Hepatocyte (in vitro differentiated cells): ENCODE measurements around the gene NUMB. TPM values are rescaled to one million over a fixed set of nuclear protein-coding genes. Genes with fewer than 3 reads are reported as not detected.

Experiments used
- DNase-seq: peaks from one replicate; pipeline ENCODE4 v3.0.0-alpha.2; 2016; ENCODE audit warnings: low spot score
- H2AFZ ChIP-seq: fragments of 200-600 bp; sonication (generic); 2 replicates; pipeline ENCODE4 v1.6.0; 2016; ENCODE audit warnings: antibody characterized with exemption, mild to moderate bottlenecking
- H3K27ac ChIP-seq: fragments of 200-600 bp; sonication (generic); 2 replicates; pipeline ENCODE4 v1.5.1; 2016; ENCODE audit warnings: mild to moderate bottlenecking
- H3K27me3 ChIP-seq: fragments of 200-600 bp; sonication (generic); 2 replicates; pipeline ENCODE4 v1.6.1; 2016
- H3K36me3 ChIP-seq: fragments of 200-600 bp; sonication (generic); replicated peaks from 2 replicates; pipeline ENCODE4 v1.5.1; 2016; ENCODE audit warnings: low read depth; ENCODE audit not compliant: insufficient read depth
- H3K4me1 ChIP-seq: fragments of 200-600 bp; sonication (generic); 2 replicates; pipeline ENCODE4 v1.5.1; 2016; ENCODE audit warnings: mild to moderate bottlenecking, moderate library complexity; ENCODE audit not compliant: insufficient read depth
- H3K4me2 ChIP-seq: fragments of 200-600 bp; sonication (generic); 2 replicates; pipeline ENCODE4 v1.6.0; 2016
- H3K4me3 ChIP-seq: fragments of 200-600 bp; sonication (generic); 2 replicates; pipeline ENCODE4 v1.5.1; 2016; ENCODE audit warnings: mild to moderate bottlenecking
- H3K79me2 ChIP-seq: fragments of 200-600 bp; sonication (generic); 2 replicates; pipeline ENCODE4 v1.6.0; 2017; ENCODE audit warnings: mild to moderate bottlenecking
- H3K9me2 ChIP-seq: fragments of 200-600 bp; sonication (generic); replicated peaks from 2 replicates; pipeline ENCODE4 v1.6.0; 2017; ENCODE audit warnings: mild to moderate bottlenecking; ENCODE audit not compliant: insufficient read depth
- H3K9me3 ChIP-seq: fragments of 200-600 bp; sonication (generic); 2 replicates; pipeline ENCODE4 v1.5.1; 2016; ENCODE audit warnings: low read depth, mild to moderate bottlenecking
- H4K20me1 ChIP-seq: fragments of 200-600 bp; sonication (generic); 2 replicates; pipeline ENCODE4 v1.6.0; 2016; ENCODE audit warnings: mild to moderate bottlenecking; ENCODE audit not compliant: insufficient read depth, poor library complexity, severe bottlenecking
- EZH2 ChIP-seq: fragments of 200-600 bp; sonication (generic); IDR thresholded peaks from 2 replicates; pipeline ENCODE4 v1.6.1; 2016; ENCODE audit warnings: antibody characterized with exemption, mild to moderate bottlenecking, borderline replicate concordance
- EZH2phosphoT487 ChIP-seq: fragments of 200-600 bp; sonication (generic); IDR thresholded peaks from one replicate; pipeline ENCODE4 v1.6.1; 2018; ENCODE audit warnings: antibody characterized with exemption, mild to moderate bottlenecking, low read depth, moderate library complexity; ENCODE audit not compliant: unreplicated experiment, severe bottlenecking
- WGBS: methylation state at CpG from one replicate; pipeline ENCODE4 v1.1.6; 2016; ENCODE audit warnings: low lambda C conversion rate; ENCODE audit errors: missing lambda C conversion rate; 5-methylcytosine and 5-hydroxymethylcytosine counted together
- polyA plus RNA-seq: library from polyadenylated mRNA; unstranded; fragments of >200 nt; fragmentation: Nextera tagmentation; extraction: Ambion mirVana; gene quantifications from 2 replicates; pipeline ENCODE4 v1.2.1, GENCODE V29; 2016
- total RNA-seq: library from RNA; depleted of rRNA; stranded (reverse); fragments of >200 nt; gene quantifications from 2 replicates; pipeline ENCODE4 v1.2.3, GENCODE V29; 2014
- TF ChIP-seq, protein P1 (sequence below): fragments of 200-600 bp; sonication (generic); IDR thresholded peaks from 2 replicates; pipeline ENCODE4 v1.5.1; 2016; ENCODE audit warnings: antibody characterized with exemption, mild to moderate bottlenecking; ENCODE audit not compliant: poor library complexity

The NUMB gene
- total and polyA plus RNA-seq, 2 experiments from 2014 or later = 35.3 to 45.8 TPM

DNA sequence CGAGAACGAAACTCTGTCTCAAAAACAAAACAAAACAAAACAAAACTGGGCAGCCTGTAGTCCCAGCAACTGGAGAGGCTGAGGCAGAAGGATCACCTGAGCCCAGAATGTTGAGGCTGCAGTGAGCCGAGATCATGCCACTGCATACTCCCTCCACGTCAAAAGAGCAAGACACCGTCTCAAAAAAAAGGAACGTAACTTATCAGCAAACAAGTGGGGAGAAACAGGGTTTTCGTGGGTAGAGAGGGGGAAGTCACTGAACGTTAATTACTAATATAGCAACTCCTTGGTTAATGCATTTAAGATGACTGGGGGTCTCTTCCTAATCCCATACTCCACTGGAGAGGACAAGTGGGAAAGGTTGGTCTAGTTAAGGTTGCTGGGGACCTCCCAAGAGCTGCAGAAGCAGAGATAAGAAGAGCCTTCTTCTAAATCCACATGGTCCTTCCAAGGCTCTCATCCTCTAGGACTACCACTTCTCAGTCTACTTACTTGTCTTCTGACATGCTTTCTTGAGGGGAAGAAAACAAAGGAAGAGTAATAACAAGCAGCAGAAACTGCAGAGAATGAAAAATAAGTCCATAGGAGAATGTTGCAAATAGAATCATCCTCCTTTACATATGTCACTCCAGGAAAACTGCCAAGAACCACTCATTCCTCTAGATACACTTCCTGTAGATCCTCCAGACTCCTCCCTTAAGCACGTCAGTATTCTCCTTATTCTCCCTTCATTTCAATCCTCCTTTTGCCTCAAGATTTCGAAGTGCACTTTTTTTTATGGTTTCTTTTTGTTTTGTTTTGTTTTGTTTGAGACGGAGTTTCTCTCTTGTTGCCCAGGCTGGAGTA, 5.8 kb downstream of the NUMB start:
- Histone ChIP-seq H3K4me1 (peaks cover 20% of the 10 kb centered on the region), H3K27ac (no peak overlapping the region), H3K27me3 (no peaks in the 10 kb centered on the region), H3K4me3 (no peak overlapping the region), H3K79me2 (peaks cover 100% of the 10 kb centered on the region), H3K9me3 (no peaks in the 10 kb centered on the region), H2AFZ (no peak overlapping the region), H4K20me1 (peaks cover 62% of the 10 kb centered on the region), H3K36me3 (no peaks in the 10 kb centered on the region), H3K9me2 (no peaks in the 10 kb centered on the region), H3K4me2 (no peak overlapping the region)
- TF ChIP-seq, protein P1, sequence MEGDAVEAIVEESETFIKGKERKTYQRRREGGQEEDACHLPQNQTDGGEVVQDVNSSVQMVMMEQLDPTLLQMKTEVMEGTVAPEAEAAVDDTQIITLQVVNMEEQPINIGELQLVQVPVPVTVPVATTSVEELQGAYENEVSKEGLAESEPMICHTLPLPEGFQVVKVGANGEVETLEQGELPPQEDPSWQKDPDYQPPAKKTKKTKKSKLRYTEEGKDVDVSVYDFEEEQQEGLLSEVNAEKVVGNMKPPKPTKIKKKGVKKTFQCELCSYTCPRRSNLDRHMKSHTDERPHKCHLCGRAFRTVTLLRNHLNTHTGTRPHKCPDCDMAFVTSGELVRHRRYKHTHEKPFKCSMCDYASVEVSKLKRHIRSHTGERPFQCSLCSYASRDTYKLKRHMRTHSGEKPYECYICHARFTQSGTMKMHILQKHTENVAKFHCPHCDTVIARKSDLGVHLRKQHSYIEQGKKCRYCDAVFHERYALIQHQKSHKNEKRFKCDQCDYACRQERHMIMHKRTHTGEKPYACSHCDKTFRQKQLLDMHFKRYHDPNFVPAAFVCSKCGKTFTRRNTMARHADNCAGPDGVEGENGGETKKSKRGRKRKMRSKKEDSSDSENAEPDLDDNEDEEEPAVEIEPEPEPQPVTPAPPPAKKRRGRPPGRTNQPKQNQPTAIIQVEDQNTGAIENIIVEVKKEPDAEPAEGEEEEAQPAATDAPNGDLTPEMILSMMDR = no peak
- TF ChIP-seq EZH2phosphoT487 (no peak), EZH2 (no peak)
- 92% methylated on average over 11 of the region's 11 CpGs for WGBS
- DNase-seq = no peak

DNA sequence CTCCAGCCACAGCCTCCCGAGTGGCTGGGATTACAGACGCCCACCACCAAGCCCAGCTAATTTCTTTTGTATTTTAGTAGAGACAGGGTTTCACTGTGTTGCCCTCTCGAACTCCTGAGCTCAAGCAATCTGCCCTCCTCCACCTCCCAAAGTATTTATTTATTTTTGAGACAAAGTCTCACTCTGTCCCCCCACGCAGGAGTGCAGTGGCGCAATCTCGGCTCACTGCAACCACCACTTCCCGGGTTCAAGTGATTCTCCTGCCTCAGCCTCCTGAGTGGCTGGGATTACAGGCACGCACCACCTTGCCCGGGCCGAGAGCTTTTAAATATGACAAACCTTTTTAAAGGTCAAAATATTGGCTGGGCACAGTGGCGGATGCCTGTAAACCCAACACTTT, 14.6 kb downstream of the NUMB start:
- 93% methylated on average over 11 of the region's 11 CpGs for WGBS
- Histone ChIP-seq H3K36me3 (no peaks in the 10 kb centered on the region), H2AFZ (no peak overlapping the region), H3K9me2 (no peaks in the 10 kb centered on the region), H3K4me2 (no peak overlapping the region), H4K20me1 (peaks cover 49% of the 10 kb centered on the region), H3K27me3 (no peaks in the 10 kb centered on the region), H3K4me1 (no peaks in the 10 kb centered on the region), H3K4me3 (no peak overlapping the region), H3K79me2 (peaks cover 100% of the 10 kb centered on the region), H3K9me3 (no peaks in the 10 kb centered on the region), H3K27ac (no peak overlapping the region)
- TF ChIP-seq EZH2 (no peak), EZH2phosphoT487 (no peak)
- no peak for DNase-seq

DNA sequence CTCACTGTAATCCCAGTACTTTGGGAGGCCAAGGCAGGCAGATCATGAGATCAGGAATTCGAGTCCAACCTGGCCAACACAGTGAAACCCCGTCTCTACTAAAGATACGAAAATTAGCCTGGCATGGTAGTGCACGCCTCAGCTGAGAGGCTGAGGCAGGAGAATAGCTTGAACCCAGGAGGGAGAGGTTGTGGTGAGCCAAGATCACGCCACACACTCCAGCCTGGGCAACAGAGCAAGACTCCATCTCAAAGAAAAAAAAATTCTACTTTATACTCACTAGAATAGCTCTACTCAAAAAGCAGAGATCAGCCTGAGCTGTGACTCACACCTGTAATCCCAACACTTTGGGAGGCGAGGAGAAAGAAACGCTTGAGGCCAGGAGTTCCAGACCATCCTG, 17.1 kb downstream of the NUMB start:
- H3K27me3 ChIP-seq = no peaks in the 10 kb centered on the region
- no peak for DNase-seq
- H2AFZ ChIP-seq = no peak overlapping the region
- no peak overlapping the region for H3K4me2 ChIP-seq
- no peaks in the 10 kb centered on the region for H3K4me1 ChIP-seq
- TF ChIP-seq, protein P1 = no peak
- TF ChIP-seq EZH2phosphoT487 (no peak), EZH2 (no peak)
- H3K9me3 ChIP-seq = no peaks in the 10 kb centered on the region
- H3K9me2 ChIP-seq = no peaks in the 10 kb centered on the region
- no peaks in the 10 kb centered on the region for H3K36me3 ChIP-seq
- peaks cover 55% of the 10 kb centered on the region for H4K20me1 ChIP-seq
- H3K4me3 ChIP-seq = no peak overlapping the region
- 96% methylated on average over 7 of the region's 7 CpGs for WGBS
- peaks cover 100% of the 10 kb centered on the region for H3K79me2 ChIP-seq
- no peak overlapping the region for H3K27ac ChIP-seq

DNA sequence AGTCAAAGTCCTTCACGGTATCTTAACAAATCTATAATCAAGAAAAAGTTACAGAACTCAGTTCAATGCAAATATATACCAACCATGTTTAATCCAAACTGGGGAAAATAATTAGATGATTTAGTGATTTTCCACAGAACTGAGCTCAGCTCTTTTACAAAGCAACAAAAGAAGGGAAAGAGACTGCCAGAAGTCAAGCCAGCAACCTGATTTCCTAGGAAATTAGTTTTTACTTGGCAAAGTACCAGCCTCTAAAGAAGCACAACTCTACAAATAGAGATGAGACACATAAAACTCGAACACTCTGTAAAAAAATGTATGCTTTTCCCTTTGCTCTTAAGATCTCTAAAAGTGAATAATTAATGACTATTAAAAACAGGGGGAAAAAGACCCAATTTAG, 19.4 kb downstream of the NUMB start:
- 87% methylated on average over 2 of the region's 2 CpGs for WGBS
- H3K4me1 ChIP-seq = no peaks in the 10 kb centered on the region
- no peaks in the 10 kb centered on the region for H3K36me3 ChIP-seq
- H3K27me3 ChIP-seq = no peaks in the 10 kb centered on the region
- TF ChIP-seq EZH2 = no peak
- H3K79me2 ChIP-seq = peaks cover 100% of the 10 kb centered on the region
- no peaks in the 10 kb centered on the region for H3K9me3 ChIP-seq
- H3K27ac ChIP-seq = no peak overlapping the region
- H3K4me3 ChIP-seq = no peak overlapping the region
- no peak overlapping the region for H2AFZ ChIP-seq
- H3K4me2 ChIP-seq = no peak overlapping the region
- H4K20me1 ChIP-seq = peaks cover 42% of the 10 kb centered on the region
- DNase-seq = no peak
- no peaks in the 10 kb centered on the region for H3K9me2 ChIP-seq
